Measurements from ENCODE around the gene BEST2.

Gene BEST2

GRCh38 chr19:12784871-12785430 lies 33.4 kb downstream of the BEST2 start:
- H3K27ac ChIP-seq, result peak overlapping the region; percentile 95
- TF ChIP-seq CTCF (conservative IDR thresholded peaks at IDR 0.05) (no peak), ZFX (IDR thresholded peaks at IDR 0.05) (no peak)

GRCh38 chr19:12785431-12786031 lies 33.9 kb downstream of the BEST2 start:
- H3K27ac ChIP-seq, result peak overlapping the region; percentile 95
- no peak for TF ChIP-seq ZFX (IDR thresholded peaks at IDR 0.05)
- TF ChIP-seq CTCF (conservative IDR thresholded peaks at IDR 0.05), result no peak

GRCh38 chr19:12786141-12786870 lies 34.7 kb downstream of the BEST2 start:
- no peak for TF ChIP-seq CTCF (conservative IDR thresholded peaks at IDR 0.05)
- peak; percentile 70; the same call in 1 of the 2 replicates for TF ChIP-seq ZFX (IDR thresholded peaks at IDR 0.05)
- peak overlapping the region; percentile 95 for H3K27ac ChIP-seq

- H3K27ac ChIP-seq, result peak overlapping the region; percentile 95
- TF ChIP-seq ZFX (IDR thresholded peaks at IDR 0.05) (no peak), CTCF (conservative IDR thresholded peaks at IDR 0.05) (no peak)
Measured at GRCh38 chr19:12786952-12787351, 35.4 kb downstream of the BEST2 start.

- TF ChIP-seq ZFX (IDR thresholded peaks at IDR 0.05) (no peak), CTCF (conservative IDR thresholded peaks at IDR 0.05) (no peak)
- peak overlapping the region; percentile 95 for H3K27ac ChIP-seq
Measured at GRCh38 chr19:12787458-12787857, 35.9 kb downstream of the BEST2 start.

- TF ChIP-seq ZFX (IDR thresholded peaks at IDR 0.05), result no peak
- TF ChIP-seq CTCF (conservative IDR thresholded peaks at IDR 0.05), result no peak
- H3K27ac ChIP-seq, result peak overlapping the region; percentile 95
Measured at GRCh38 chr19:12788042-12788681, 36.6 kb downstream of the BEST2 start.

- peak overlapping the region; percentile 95 for H3K27ac ChIP-seq
- TF ChIP-seq CTCF (conservative IDR thresholded peaks at IDR 0.05) (no peak), ZFX (IDR thresholded peaks at IDR 0.05) (no peak)
Measured at GRCh38 chr19:12788682-12789097, 37.1 kb downstream of the BEST2 start.
